Stromal cell of bone marrow (primary cell): ENCODE measurements around the gene OPN4.
A peak's percentile ranks its signal among the peaks of the same experiment; 100 is the strongest.

Source experiments
- DNase-seq: peaks from one replicate; pipeline ENCODE4 v3.0.0-alpha.2; 2012; ENCODE audit warnings: low read depth

Gene OPN4

GRCh38 chr10:86681047-86681446 is 26.7 kb downstream of the OPN4 start:
- no peak for DNase-seq

- DNase-seq: no peak
These were observed 27.5 kb downstream of the OPN4 start for GRCh38 chr10:86681722-86682386.

GRCh38 chr10:86682675-86683074 is 28.3 kb downstream of the OPN4 start:
- no peak for DNase-seq

- no peak for DNase-seq
These were observed 30.2 kb downstream of the OPN4 start for GRCh38 chr10:86684331-86685097.

GRCh38 chr10:86685416-86685815 is 31.1 kb downstream of the OPN4 start:
- no peak for DNase-seq

GRCh38 chr10:86685893-86686632 is 31.7 kb downstream of the OPN4 start:
- DNase-seq: no peak

GRCh38 chr10:86686972-86687371 is 32.6 kb downstream of the OPN4 start:
- no peak for DNase-seq

- peak; percentile 30 for DNase-seq
These were observed 33.4 kb downstream of the OPN4 start for GRCh38 chr10:86687750-86688149.

- peak; percentile 54 for DNase-seq
These were observed 34.1 kb downstream of the OPN4 start for GRCh38 chr10:86688398-86688921.

GRCh38 chr10:86689146-86689545 is 34.8 kb downstream of the OPN4 start:
- no peak for DNase-seq

GRCh38 chr10:86690231-86690630 is 35.9 kb downstream of the OPN4 start:
- DNase-seq: no peak

- no peak for DNase-seq
These were observed 36.3 kb downstream of the OPN4 start for GRCh38 chr10:86690657-86691084.

- DNase-seq: no peak
These were observed 37.1 kb downstream of the OPN4 start for GRCh38 chr10:86691333-86692022.

- no peak for DNase-seq
These were observed 37.7 kb downstream of the OPN4 start for GRCh38 chr10:86692023-86692514.

GRCh38 chr10:86692664-86693063 is 38.3 kb downstream of the OPN4 start:
- no peak for DNase-seq

- DNase-seq: no peak
These were observed 38.9 kb downstream of the OPN4 start for GRCh38 chr10:86693275-86693674.

GRCh38 chr10:86693721-86694369 is 39.5 kb downstream of the OPN4 start:
- peak; percentile 38 for DNase-seq

GRCh38 chr10:86698207-86698940 is 44.0 kb downstream of the OPN4 start:
- no peak for DNase-seq

GRCh38 chr10:86699125-86699524 is 44.8 kb downstream of the OPN4 start:
- no peak for DNase-seq

GRCh38 chr10:86699541-86699940 is 45.2 kb downstream of the OPN4 start:
- DNase-seq: no peak
